ENCODE measurements around the gene ATF3.

ATF3 gene

GRCh38 chr1:212582808-212583615 lies 25.5 kb upstream of the ATF3 start:
- TF ChIP-seq REST (IDR thresholded peaks at IDR 0.05; ENCODE audit: insufficient read depth in 1 of 2, low read depth in 2 of 2, low read length in 2 of 2) (no peak), TAF1 (IDR thresholded peaks at IDR 0.05; ENCODE audit: borderline replicate concordance, insufficient read depth, low read length) (no peak), POLR2AphosphoS5 (IDR thresholded peaks at IDR 0.05; ENCODE audit: low read depth, low read length) (no peak), SIN3A (IDR thresholded peaks at IDR 0.05; ENCODE audit: borderline replicate concordance, insufficient read depth, low read length) (no peak), FOXP2 (optimal IDR thresholded peaks at IDR 0.05; ENCODE audit: borderline replicate concordance, extremely low read depth, extremely low read length, insufficient read depth) (no peak)

- no peak for TF ChIP-seq REST (IDR thresholded peaks at IDR 0.05; ENCODE audit: insufficient read depth in 1 of 2, low read depth in 2 of 2, low read length in 2 of 2)
- no peak for TF ChIP-seq POLR2AphosphoS5 (IDR thresholded peaks at IDR 0.05; ENCODE audit: low read depth, low read length)
- TF ChIP-seq TAF1 (IDR thresholded peaks at IDR 0.05; ENCODE audit: borderline replicate concordance, insufficient read depth, low read length), result no peak
- TF ChIP-seq FOXP2 (optimal IDR thresholded peaks at IDR 0.05; ENCODE audit: borderline replicate concordance, extremely low read depth, extremely low read length, insufficient read depth), result no peak
- no peak for TF ChIP-seq SIN3A (IDR thresholded peaks at IDR 0.05; ENCODE audit: borderline replicate concordance, insufficient read depth, low read length)
Measured at GRCh38 chr1:212583643-212584042, 24.9 kb upstream of the ATF3 start.

- TF ChIP-seq SIN3A (IDR thresholded peaks at IDR 0.05; ENCODE audit: borderline replicate concordance, insufficient read depth, low read length), result no peak
- TF ChIP-seq FOXP2 (optimal IDR thresholded peaks at IDR 0.05; ENCODE audit: borderline replicate concordance, extremely low read depth, extremely low read length, insufficient read depth), result no peak
- no peak for TF ChIP-seq POLR2AphosphoS5 (IDR thresholded peaks at IDR 0.05; ENCODE audit: low read depth, low read length)
- no peak for TF ChIP-seq REST (IDR thresholded peaks at IDR 0.05; ENCODE audit: insufficient read depth in 1 of 2, low read depth in 2 of 2, low read length in 2 of 2)
- no peak for TF ChIP-seq TAF1 (IDR thresholded peaks at IDR 0.05; ENCODE audit: borderline replicate concordance, insufficient read depth, low read length)
Measured at GRCh38 chr1:212584092-212584886, 24.3 kb upstream of the ATF3 start.

GRCh38 chr1:212585210-212585609 lies 23.4 kb upstream of the ATF3 start:
- no peak for TF ChIP-seq SIN3A (IDR thresholded peaks at IDR 0.05; ENCODE audit: borderline replicate concordance, insufficient read depth, low read length)
- TF ChIP-seq REST (IDR thresholded peaks at IDR 0.05; ENCODE audit: insufficient read depth in 1 of 2, low read depth in 2 of 2, low read length in 2 of 2), result no peak
- no peak for TF ChIP-seq POLR2AphosphoS5 (IDR thresholded peaks at IDR 0.05; ENCODE audit: low read depth, low read length)
- TF ChIP-seq FOXP2 (optimal IDR thresholded peaks at IDR 0.05; ENCODE audit: borderline replicate concordance, extremely low read depth, extremely low read length, insufficient read depth), result no peak
- no peak for TF ChIP-seq TAF1 (IDR thresholded peaks at IDR 0.05; ENCODE audit: borderline replicate concordance, insufficient read depth, low read length)

All from PFSK-1 (cell line).